ENCODE data around the gene SAPCD1.

The SAPCD1 gene

DNA sequence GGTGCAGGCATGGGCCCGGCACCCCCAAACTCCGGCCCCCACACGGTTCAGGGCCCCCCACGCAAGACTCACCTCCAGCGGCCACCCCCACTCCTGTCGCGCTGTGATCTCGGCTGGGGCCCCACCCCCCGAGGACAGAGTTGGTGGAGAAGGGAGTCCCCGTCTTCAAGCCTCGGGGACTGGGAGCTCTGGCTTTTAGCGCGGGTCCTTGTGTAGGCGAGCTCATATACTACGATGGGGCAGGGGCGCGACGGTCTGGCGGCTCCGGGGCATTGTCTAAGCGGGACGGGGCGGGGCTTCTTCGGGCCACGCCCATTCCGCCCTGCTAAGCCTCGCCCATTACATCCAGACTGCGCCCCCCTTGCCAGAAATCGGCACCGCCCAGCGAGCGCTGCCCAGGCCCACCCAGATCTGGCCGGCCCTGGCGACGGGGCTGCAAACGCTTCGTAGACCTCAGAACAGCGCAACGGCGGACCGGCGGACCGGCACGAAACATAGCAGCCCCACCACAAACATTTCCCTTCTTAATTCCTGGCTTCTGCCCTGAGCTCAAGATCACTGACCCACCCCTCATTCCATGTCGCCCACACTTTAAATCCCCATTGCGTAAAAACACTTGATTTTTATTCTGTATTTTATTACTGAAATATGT, 32.4 kb upstream of the SAPCD1 start:
- in situ Hi-C loops (cut with HindIII; ENCODE audit: low sequenced_read_pairs), result no loop called here
- DNase-seq (ENCODE audit: low read depth, low spot score), result peak; percentile 91
- H3K4me3 ChIP-seq (ENCODE audit: low read depth, low read length), result peak overlapping the region; percentile 65
- TF ChIP-seq, protein P1, sequence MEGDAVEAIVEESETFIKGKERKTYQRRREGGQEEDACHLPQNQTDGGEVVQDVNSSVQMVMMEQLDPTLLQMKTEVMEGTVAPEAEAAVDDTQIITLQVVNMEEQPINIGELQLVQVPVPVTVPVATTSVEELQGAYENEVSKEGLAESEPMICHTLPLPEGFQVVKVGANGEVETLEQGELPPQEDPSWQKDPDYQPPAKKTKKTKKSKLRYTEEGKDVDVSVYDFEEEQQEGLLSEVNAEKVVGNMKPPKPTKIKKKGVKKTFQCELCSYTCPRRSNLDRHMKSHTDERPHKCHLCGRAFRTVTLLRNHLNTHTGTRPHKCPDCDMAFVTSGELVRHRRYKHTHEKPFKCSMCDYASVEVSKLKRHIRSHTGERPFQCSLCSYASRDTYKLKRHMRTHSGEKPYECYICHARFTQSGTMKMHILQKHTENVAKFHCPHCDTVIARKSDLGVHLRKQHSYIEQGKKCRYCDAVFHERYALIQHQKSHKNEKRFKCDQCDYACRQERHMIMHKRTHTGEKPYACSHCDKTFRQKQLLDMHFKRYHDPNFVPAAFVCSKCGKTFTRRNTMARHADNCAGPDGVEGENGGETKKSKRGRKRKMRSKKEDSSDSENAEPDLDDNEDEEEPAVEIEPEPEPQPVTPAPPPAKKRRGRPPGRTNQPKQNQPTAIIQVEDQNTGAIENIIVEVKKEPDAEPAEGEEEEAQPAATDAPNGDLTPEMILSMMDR (IDR thresholded peaks at IDR 0.05; ENCODE audit: low read depth, low read length), result peak; percentile 9

GRCh38 chr6:31730631-31731086, 31.8 kb upstream of the SAPCD1 start:
- in situ Hi-C loops (cut with HindIII; ENCODE audit: low sequenced_read_pairs), result no loop called here
- DNase-seq (ENCODE audit: low read depth, low spot score), result no peak
- TF ChIP-seq, protein P1 (IDR thresholded peaks at IDR 0.05; ENCODE audit: low read depth, low read length), result no peak
- H3K4me3 ChIP-seq (ENCODE audit: low read depth, low read length), result peak overlapping the region; percentile 65

DNA sequence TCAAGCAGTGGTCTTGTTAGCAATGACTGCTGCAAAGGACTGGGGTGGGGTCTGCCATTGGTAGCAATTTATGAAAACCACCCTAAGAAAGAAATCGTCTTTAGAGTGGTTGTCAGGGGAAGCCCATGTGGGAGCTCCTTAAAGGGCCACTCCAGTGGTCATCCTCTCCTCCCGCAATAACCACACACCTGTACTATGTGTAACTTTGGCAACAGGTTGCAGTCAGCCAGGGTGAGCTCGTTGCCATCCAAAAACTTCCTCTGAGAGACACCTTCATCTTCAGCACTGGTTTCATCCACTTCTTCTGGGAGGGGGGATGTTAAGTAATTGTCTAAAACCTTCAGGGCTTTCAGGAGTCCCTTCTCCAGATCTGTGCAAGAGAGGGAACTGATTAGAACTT, 30.4 kb upstream of the SAPCD1 start:
- in situ Hi-C loops (cut with HindIII; ENCODE audit: low sequenced_read_pairs), result no loop called here
- no peak overlapping the region for H3K4me3 ChIP-seq (ENCODE audit: low read depth, low read length)
- DNase-seq (ENCODE audit: low read depth, low spot score), result no peak
- TF ChIP-seq, protein P1 (IDR thresholded peaks at IDR 0.05; ENCODE audit: low read depth, low read length), result no peak

- DNase-seq (ENCODE audit: low read depth, low spot score), result no peak
- in situ Hi-C loops (cut with HindIII; ENCODE audit: low sequenced_read_pairs), result no loop called here
Observed at GRCh38 chr6:31733734-31734133, 28.7 kb upstream of the SAPCD1 start.

DNA sequence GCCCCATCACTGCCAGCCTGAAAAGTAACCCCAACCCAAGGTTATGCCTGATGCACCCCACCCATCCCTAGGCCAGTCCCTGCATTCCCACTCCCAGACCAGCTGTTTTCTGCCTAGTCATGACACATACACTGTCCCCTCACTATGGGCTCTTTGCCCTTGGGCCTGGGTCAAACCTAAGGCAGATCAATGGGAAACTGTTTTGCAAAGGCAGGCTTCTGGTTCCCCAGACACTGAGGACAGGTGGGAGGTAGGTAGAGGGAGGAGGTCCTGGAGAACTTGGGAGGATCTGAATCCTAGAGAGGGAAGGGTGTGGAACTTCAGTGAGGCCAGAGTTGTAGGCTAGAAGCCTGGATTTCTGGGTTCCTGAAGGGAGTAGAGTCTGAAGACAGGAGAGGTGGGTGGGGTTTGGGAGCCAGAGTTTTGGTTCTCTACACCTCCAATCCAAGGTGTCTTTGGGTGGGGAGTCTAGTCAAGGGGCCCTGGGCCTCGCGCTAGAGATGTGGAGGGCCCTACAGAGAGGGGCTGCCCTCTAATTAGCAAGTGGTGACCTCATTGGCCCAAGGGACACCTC, 28.1 kb upstream of the SAPCD1 start:
- in situ Hi-C loops (cut with HindIII; ENCODE audit: low sequenced_read_pairs), result no loop called here
- no peak for DNase-seq (ENCODE audit: low read depth, low spot score)
- TF ChIP-seq, protein P1 (IDR thresholded peaks at IDR 0.05; ENCODE audit: low read depth, low read length), result no peak
- peak overlapping the region; percentile 63 for H3K4me3 ChIP-seq (ENCODE audit: low read depth, low read length)

More at GRCh38 chr6:31733734-31734133, 28.7 kb upstream of the SAPCD1 start:
- no peak overlapping the region for H3K4me3 ChIP-seq (ENCODE audit: low read depth, low read length)
- TF ChIP-seq, protein P1 (IDR thresholded peaks at IDR 0.05; ENCODE audit: low read depth, low read length), result no peak

DNA sequence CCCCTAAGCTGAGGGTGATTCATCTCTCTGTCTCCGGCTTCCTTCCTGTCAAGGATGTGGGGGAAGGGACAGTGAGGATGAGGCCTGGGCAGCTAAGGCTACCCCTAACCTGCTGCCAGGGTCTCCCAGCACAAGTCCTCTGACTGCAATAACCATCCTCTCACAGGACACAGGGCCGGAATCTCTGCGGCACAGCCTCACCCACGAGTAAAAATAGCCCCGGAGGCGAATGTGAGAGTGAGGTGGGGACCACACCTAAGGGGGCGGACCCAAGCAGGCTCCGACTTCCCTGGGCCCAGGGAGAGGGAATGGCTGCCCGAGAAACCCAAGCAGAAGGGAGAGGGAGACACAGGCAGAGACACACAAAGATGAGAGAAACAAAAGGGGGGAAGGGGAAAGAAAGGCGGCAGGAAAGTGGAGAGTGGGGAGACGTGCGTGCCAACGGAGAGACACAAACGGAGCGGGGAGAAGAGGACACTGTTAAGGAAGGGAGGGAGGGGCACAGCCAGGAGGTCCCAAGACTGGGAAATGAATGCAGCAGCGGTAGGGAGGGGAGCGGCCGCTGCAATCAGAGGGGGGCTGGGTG, 27.5 kb upstream of the SAPCD1 start:
- peak; percentile 48 for DNase-seq (ENCODE audit: low read depth, low spot score)
- TF ChIP-seq, protein P1 (IDR thresholded peaks at IDR 0.05; ENCODE audit: low read depth, low read length), result no peak
- peak overlapping the region; percentile 63 for H3K4me3 ChIP-seq (ENCODE audit: low read depth, low read length)
- in situ Hi-C loops (cut with HindIII; ENCODE audit: low sequenced_read_pairs), result no loop called here
